Measurements from ENCODE around the gene TSC2. TPM values are rescaled to one million over a fixed set of nuclear protein-coding genes. Genes with fewer than 3 reads are reported as not detected.
"Not testable (repeated sequence)": the region's sequence is repeated elsewhere in the genome, so short reads cannot be mapped to it uniquely, and the experiment has no call there.

Gene TSC2
- total RNA-seq, 1 donor = 78.9 TPM

- peaks cover 71% of the 10 kb centered on the region for H3K79me2 ChIP-seq (ENCODE audit: insufficient read depth, low read length)
These were observed 74.1 kb downstream of the TSC2 start for GRCh38 chr16:2121853-2122252.

GRCh38 chr16:2122429-2122828 is 74.6 kb downstream of the TSC2 start:
- TF ChIP-seq, protein P1, sequence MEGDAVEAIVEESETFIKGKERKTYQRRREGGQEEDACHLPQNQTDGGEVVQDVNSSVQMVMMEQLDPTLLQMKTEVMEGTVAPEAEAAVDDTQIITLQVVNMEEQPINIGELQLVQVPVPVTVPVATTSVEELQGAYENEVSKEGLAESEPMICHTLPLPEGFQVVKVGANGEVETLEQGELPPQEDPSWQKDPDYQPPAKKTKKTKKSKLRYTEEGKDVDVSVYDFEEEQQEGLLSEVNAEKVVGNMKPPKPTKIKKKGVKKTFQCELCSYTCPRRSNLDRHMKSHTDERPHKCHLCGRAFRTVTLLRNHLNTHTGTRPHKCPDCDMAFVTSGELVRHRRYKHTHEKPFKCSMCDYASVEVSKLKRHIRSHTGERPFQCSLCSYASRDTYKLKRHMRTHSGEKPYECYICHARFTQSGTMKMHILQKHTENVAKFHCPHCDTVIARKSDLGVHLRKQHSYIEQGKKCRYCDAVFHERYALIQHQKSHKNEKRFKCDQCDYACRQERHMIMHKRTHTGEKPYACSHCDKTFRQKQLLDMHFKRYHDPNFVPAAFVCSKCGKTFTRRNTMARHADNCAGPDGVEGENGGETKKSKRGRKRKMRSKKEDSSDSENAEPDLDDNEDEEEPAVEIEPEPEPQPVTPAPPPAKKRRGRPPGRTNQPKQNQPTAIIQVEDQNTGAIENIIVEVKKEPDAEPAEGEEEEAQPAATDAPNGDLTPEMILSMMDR (IDR thresholded peaks at IDR 0.05; ENCODE audit: extremely low read depth, low read depth, low read length) = no peak

More at GRCh38 chr16:2121853-2122252, 74.1 kb downstream of the TSC2 start:
- peak; percentile 67 for DNase-seq (ENCODE audit: insufficient read length, low spot score, missing footprints)
- no peak overlapping the region for H3K4me2 ChIP-seq (ENCODE audit: insufficient read depth, low read length)
- peaks cover 30% of the 10 kb centered on the region for H3K4me1 ChIP-seq (ENCODE audit: insufficient read depth, low read length)
- H4K20me1 ChIP-seq (ENCODE audit: insufficient read depth, low read length) = peaks cover 27% of the 10 kb centered on the region
- TF ChIP-seq, protein P1 (IDR thresholded peaks at IDR 0.05; ENCODE audit: extremely low read depth, low read depth, low read length) = no peak
- H2AFZ ChIP-seq (ENCODE audit: low read length) = no peak overlapping the region
- no peaks in the 10 kb centered on the region for H3K36me3 ChIP-seq (ENCODE audit: insufficient read depth, low read length)
- no peak overlapping the region for H3K4me3 ChIP-seq (ENCODE audit: insufficient read depth, low read length)
- H3K27me3 ChIP-seq (ENCODE audit: insufficient read depth, low read length) = no peaks in the 10 kb centered on the region
- peak overlapping the region; percentile 23 for H3K27ac ChIP-seq (ENCODE audit: low read depth, low read length)
- H3K9me3 ChIP-seq (ENCODE audit: low read depth, low read length) = no peaks in the 10 kb centered on the region

DNA sequence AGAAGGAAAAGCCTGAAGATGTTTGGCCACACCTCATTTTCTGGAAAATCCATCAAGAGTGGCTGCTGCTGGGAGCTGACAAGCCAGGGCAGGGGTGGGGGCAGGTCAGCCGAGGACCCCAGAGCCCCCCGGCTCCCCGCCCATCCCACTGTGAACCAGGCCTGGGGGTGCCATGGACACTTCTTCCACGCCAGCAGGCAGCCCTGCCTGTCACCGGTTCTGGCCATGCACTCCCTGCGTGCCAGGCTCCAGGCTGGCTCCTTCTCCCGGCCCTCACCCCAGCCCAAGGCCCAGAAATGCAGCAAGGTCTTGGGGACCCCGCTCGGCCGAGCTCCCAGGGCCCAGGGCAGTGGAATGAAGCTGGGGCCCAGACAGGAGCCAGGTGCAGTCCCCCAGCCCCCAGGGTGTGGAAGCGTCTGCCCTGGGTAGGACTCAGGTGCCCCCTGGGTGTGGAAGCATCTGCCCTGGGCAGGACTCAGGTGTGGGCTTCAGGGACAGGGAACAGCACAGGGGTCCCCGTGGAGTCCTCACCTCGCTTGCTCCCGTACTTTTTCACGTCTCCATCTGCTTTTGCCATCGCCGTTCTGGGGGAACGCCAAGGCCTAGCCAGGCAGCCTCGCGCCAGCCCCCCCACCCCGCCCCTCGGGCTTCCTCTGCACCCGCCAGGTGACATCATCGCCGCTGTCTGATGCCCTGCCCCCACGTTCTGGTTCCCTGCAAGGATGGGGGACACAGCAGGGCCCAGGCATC is 75.3 kb downstream of the TSC2 start:
- H3K9me3 ChIP-seq (ENCODE audit: low read depth, low read length); H3K4me2 ChIP-seq (ENCODE audit: insufficient read depth, low read length); H3K36me3 ChIP-seq (ENCODE audit: insufficient read depth, low read length); H2AFZ ChIP-seq (ENCODE audit: low read length); H3K4me3 ChIP-seq (ENCODE audit: insufficient read depth, low read length); H3K27ac ChIP-seq (ENCODE audit: low read depth, low read length); DNase-seq (ENCODE audit: insufficient read length, low spot score, missing footprints); H3K27me3 ChIP-seq (ENCODE audit: insufficient read depth, low read length): not testable (repeated sequence)
- H3K4me1 ChIP-seq (ENCODE audit: insufficient read depth, low read length) = peaks cover 38% of the 10 kb centered on the region
- H4K20me1 ChIP-seq (ENCODE audit: insufficient read depth, low read length) = peaks cover 32% of the 10 kb centered on the region
- H3K79me2 ChIP-seq (ENCODE audit: insufficient read depth, low read length) = peaks cover 73% of the 10 kb centered on the region

More at GRCh38 chr16:2122429-2122828, 74.6 kb downstream of the TSC2 start:
- H3K27me3 ChIP-seq (ENCODE audit: insufficient read depth, low read length) = no peaks in the 10 kb centered on the region
- H3K4me1 ChIP-seq (ENCODE audit: insufficient read depth, low read length) = peaks cover 35% of the 10 kb centered on the region
- peak; percentile 32 for DNase-seq (ENCODE audit: insufficient read length, low spot score, missing footprints)
- H3K79me2 ChIP-seq (ENCODE audit: insufficient read depth, low read length) = peaks cover 72% of the 10 kb centered on the region
- no peak overlapping the region for H3K27ac ChIP-seq (ENCODE audit: low read depth, low read length)
- no peak overlapping the region for H2AFZ ChIP-seq (ENCODE audit: low read length)
- peaks cover 32% of the 10 kb centered on the region for H4K20me1 ChIP-seq (ENCODE audit: insufficient read depth, low read length)
- no peaks in the 10 kb centered on the region for H3K9me3 ChIP-seq (ENCODE audit: low read depth, low read length)
- H3K36me3 ChIP-seq (ENCODE audit: insufficient read depth, low read length) = no peaks in the 10 kb centered on the region
- H3K4me3 ChIP-seq (ENCODE audit: insufficient read depth, low read length) = no peak overlapping the region
- no peak overlapping the region for H3K4me2 ChIP-seq (ENCODE audit: insufficient read depth, low read length)

GRCh38 chr16:2123706-2124376 is 76.1 kb downstream of the TSC2 start:
- not testable (repeated sequence) for H3K36me3 ChIP-seq (ENCODE audit: insufficient read depth, low read length); H3K4me3 ChIP-seq (ENCODE audit: insufficient read depth, low read length); H3K4me2 ChIP-seq (ENCODE audit: insufficient read depth, low read length); H3K9me3 ChIP-seq (ENCODE audit: low read depth, low read length); H3K27me3 ChIP-seq (ENCODE audit: insufficient read depth, low read length); H2AFZ ChIP-seq (ENCODE audit: low read length); DNase-seq (ENCODE audit: insufficient read length, low spot score, missing footprints)
- peaks cover 73% of the 10 kb centered on the region for H3K79me2 ChIP-seq (ENCODE audit: insufficient read depth, low read length)
- H3K4me1 ChIP-seq (ENCODE audit: insufficient read depth, low read length) = peaks cover 41% of the 10 kb centered on the region
- peaks cover 32% of the 10 kb centered on the region for H4K20me1 ChIP-seq (ENCODE audit: insufficient read depth, low read length)
- H3K27ac ChIP-seq (ENCODE audit: low read depth, low read length) = peak overlapping the region; percentile 70

DNA sequence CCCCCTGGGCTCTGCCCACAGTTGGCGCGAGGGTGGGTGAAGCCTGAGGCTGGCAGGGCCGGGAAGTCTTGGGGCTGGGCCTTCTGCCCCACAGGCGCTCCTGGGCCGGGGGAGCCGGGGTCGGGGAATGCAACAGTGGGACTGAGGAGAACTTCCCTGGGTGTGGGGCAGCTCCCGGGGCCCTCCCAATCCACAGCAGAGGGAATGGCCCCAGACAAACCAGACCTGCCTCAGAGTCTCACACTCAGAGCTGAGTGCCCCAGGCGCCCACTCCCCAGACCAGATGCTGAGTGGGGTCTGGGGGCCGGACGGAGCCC is 76.5 kb downstream of the TSC2 start:
- peaks cover 71% of the 10 kb centered on the region for H3K79me2 ChIP-seq (ENCODE audit: insufficient read depth, low read length)
- H3K27me3 ChIP-seq (ENCODE audit: insufficient read depth, low read length); H3K9me3 ChIP-seq (ENCODE audit: low read depth, low read length); H2AFZ ChIP-seq (ENCODE audit: low read length); H3K36me3 ChIP-seq (ENCODE audit: insufficient read depth, low read length): not testable (repeated sequence)
- H3K4me1 ChIP-seq (ENCODE audit: insufficient read depth, low read length) = peaks cover 41% of the 10 kb centered on the region
- H4K20me1 ChIP-seq (ENCODE audit: insufficient read depth, low read length) = peaks cover 32% of the 10 kb centered on the region
- peak overlapping the region; percentile 28 for H3K4me3 ChIP-seq (ENCODE audit: insufficient read depth, low read length)
- peak overlapping the region; percentile 57 for H3K4me2 ChIP-seq (ENCODE audit: insufficient read depth, low read length)
- DNase-seq (ENCODE audit: insufficient read length, low spot score, missing footprints) = peak; percentile 76
- peak overlapping the region; percentile 70 for H3K27ac ChIP-seq (ENCODE audit: low read depth, low read length)

- DNase-seq (ENCODE audit: insufficient read length, low spot score, missing footprints) = peak; percentile 84
- Histone ChIP-seq H4K20me1 (ENCODE audit: insufficient read depth, low read length) (peaks cover 32% of the 10 kb centered on the region), H3K4me1 (ENCODE audit: insufficient read depth, low read length) (peaks cover 41% of the 10 kb centered on the region), H3K27ac (ENCODE audit: low read depth, low read length) (peak overlapping the region; percentile 70), H3K4me3 (ENCODE audit: insufficient read depth, low read length) (peak overlapping the region; percentile 45), H3K79me2 (ENCODE audit: insufficient read depth, low read length) (peaks cover 69% of the 10 kb centered on the region), H3K4me2 (ENCODE audit: insufficient read depth, low read length) (peak overlapping the region; percentile 57)
- H2AFZ ChIP-seq (ENCODE audit: low read length); H3K9me3 ChIP-seq (ENCODE audit: low read depth, low read length); H3K27me3 ChIP-seq (ENCODE audit: insufficient read depth, low read length); H3K36me3 ChIP-seq (ENCODE audit: insufficient read depth, low read length): not testable (repeated sequence)
These were observed 77.1 kb downstream of the TSC2 start for GRCh38 chr16:2124694-2125444.

DNA sequence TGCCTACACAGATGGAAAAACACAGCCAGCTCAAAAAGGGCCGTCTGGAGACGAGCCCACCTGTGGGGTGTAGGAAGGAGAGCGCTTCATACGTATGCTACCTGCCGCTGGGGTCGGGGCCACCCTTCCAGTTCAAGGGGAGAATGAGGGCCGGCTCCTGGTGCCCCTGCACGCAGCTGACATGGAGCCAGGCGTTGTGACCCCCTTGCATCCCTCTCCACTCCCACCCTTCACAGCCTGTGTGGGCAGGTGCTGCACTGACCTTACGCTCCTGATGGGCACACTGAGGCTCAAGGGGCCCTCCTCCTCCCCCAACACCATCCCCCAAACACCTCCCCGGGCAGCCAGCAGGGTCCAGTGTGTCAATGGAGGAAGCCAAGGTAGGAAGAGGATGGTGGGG is 77.8 kb downstream of the TSC2 start:
- H3K36me3 ChIP-seq (ENCODE audit: insufficient read depth, low read length); H3K27me3 ChIP-seq (ENCODE audit: insufficient read depth, low read length); H3K4me3 ChIP-seq (ENCODE audit: insufficient read depth, low read length); H3K9me3 ChIP-seq (ENCODE audit: low read depth, low read length); H2AFZ ChIP-seq (ENCODE audit: low read length); DNase-seq (ENCODE audit: insufficient read length, low spot score, missing footprints): not testable (repeated sequence)
- H3K79me2 ChIP-seq (ENCODE audit: insufficient read depth, low read length) = peaks cover 70% of the 10 kb centered on the region
- H4K20me1 ChIP-seq (ENCODE audit: insufficient read depth, low read length) = peaks cover 28% of the 10 kb centered on the region
- peak overlapping the region; percentile 70 for H3K27ac ChIP-seq (ENCODE audit: low read depth, low read length)
- H3K4me1 ChIP-seq (ENCODE audit: insufficient read depth, low read length) = peaks cover 41% of the 10 kb centered on the region
- peak overlapping the region; percentile 57 for H3K4me2 ChIP-seq (ENCODE audit: insufficient read depth, low read length)

Data from osteoblast (primary cell).